HEK293 (cell line): Measurements from ENCODE around the gene GRM4.

Source experiments
- KLF8 ChIP-seq: fragments of 450-650 bp; formaldehyde crosslinking; IDR thresholded peaks from 2 replicates; pipeline ENCODE4 v1.5.1; 2016; ENCODE audit warnings: missing biosample characterization, missing genetic modification characterization
- OSR2 ChIP-seq: fragments of 450-650 bp; formaldehyde crosslinking; IDR thresholded peaks from 2 replicates; pipeline ENCODE4 v1.5.1; 2016; ENCODE audit warnings: missing biosample characterization, missing genetic modification characterization
- ZBTB20 ChIP-seq: fragments of 450-650 bp; formaldehyde crosslinking; IDR thresholded peaks from 2 replicates; pipeline ENCODE4 v1.5.1; 2016; ENCODE audit warnings: missing biosample characterization, missing genetic modification characterization
- ZBTB21 ChIP-seq: fragments of 450-650 bp; formaldehyde crosslinking; IDR thresholded peaks from 2 replicates; pipeline ENCODE4 v1.5.1; 2017; ENCODE audit warnings: missing biosample characterization, missing genetic modification characterization
- ZFHX2 ChIP-seq: fragments of 450-650 bp; formaldehyde crosslinking; conservative IDR thresholded peaks from 2 replicates; pipeline ENCODE4 v1.5.1; 2016; ENCODE audit warnings: missing biosample characterization, missing genetic modification characterization
- ZFP37 ChIP-seq: fragments of 450-650 bp; formaldehyde crosslinking; IDR thresholded peaks from 2 replicates; pipeline ENCODE4 v1.5.1; 2016; ENCODE audit warnings: missing biosample characterization, missing genetic modification characterization
- ZNF121 ChIP-seq: fragments of 450-650 bp; formaldehyde crosslinking; IDR thresholded peaks from 2 replicates; pipeline ENCODE4 v1.5.1; 2016; ENCODE audit warnings: missing biosample characterization, missing genetic modification characterization
- ZNF157 ChIP-seq: fragments of 450-650 bp; formaldehyde crosslinking; IDR thresholded peaks from 2 replicates; pipeline ENCODE4 v1.5.1; 2016; ENCODE audit warnings: missing biosample characterization, missing genetic modification characterization
- ZNF16 ChIP-seq: fragments of 450-650 bp; formaldehyde crosslinking; IDR thresholded peaks from 2 replicates; pipeline ENCODE4 v1.5.1; 2016; ENCODE audit warnings: low read depth, missing biosample characterization, missing genetic modification characterization
- ZNF202 ChIP-seq: fragments of 450-650 bp; formaldehyde crosslinking; IDR thresholded peaks from 2 replicates; pipeline ENCODE4 v1.5.1; 2016; ENCODE audit warnings: missing biosample characterization, missing genetic modification characterization, borderline replicate concordance
- ZNF214 ChIP-seq: fragments of 450-650 bp; formaldehyde crosslinking; IDR thresholded peaks from 2 replicates; pipeline ENCODE4 v1.5.1; 2017; ENCODE audit warnings: missing biosample characterization, mild to moderate bottlenecking, missing genetic modification characterization, borderline replicate concordance
- ZNF221 ChIP-seq: fragments of 450-650 bp; formaldehyde crosslinking; IDR thresholded peaks from 2 replicates; pipeline ENCODE4 v1.5.1; 2017; ENCODE audit warnings: missing biosample characterization, missing genetic modification characterization, borderline replicate concordance
- ZNF292 ChIP-seq: fragments of 450-650 bp; formaldehyde crosslinking; IDR thresholded peaks from 2 replicates; pipeline ENCODE4 v1.5.1; 2016; ENCODE audit warnings: low read depth, missing biosample characterization, missing genetic modification characterization, borderline replicate concordance
- ZNF366 ChIP-seq: fragments of 450-650 bp; formaldehyde crosslinking; conservative IDR thresholded peaks from 2 replicates; pipeline ENCODE4 v1.5.1; 2016; ENCODE audit warnings: missing biosample characterization, missing genetic modification characterization
- ZNF433 ChIP-seq: fragments of 450-650 bp; formaldehyde crosslinking; IDR thresholded peaks from 2 replicates; pipeline ENCODE4 v1.5.1; 2016; ENCODE audit warnings: missing biosample characterization, missing genetic modification characterization, low read depth
- ZNF624 ChIP-seq: fragments of 450-650 bp; formaldehyde crosslinking; IDR thresholded peaks from 2 replicates; pipeline ENCODE4 v1.5.1; 2017; ENCODE audit warnings: missing biosample characterization, missing genetic modification characterization
- ZNF660 ChIP-seq: fragments of 450-650 bp; IDR thresholded peaks from 2 replicates; pipeline ENCODE4 v1.5.1; 2018; ENCODE audit warnings: missing biosample characterization, mild to moderate bottlenecking, missing genetic modification characterization
- ZNF768 ChIP-seq: fragments of 450-650 bp; formaldehyde crosslinking; IDR thresholded peaks from 2 replicates; pipeline ENCODE4 v1.5.1; 2018; ENCODE audit warnings: missing biosample characterization, mild to moderate bottlenecking, missing genetic modification characterization
- ZNF777 ChIP-seq: fragments of 450-650 bp; formaldehyde crosslinking; IDR thresholded peaks from 2 replicates; pipeline ENCODE4 v1.5.1; 2017; ENCODE audit warnings: missing biosample characterization, missing genetic modification characterization, borderline replicate concordance
- ZNF785 ChIP-seq: fragments of 450-650 bp; formaldehyde crosslinking; IDR thresholded peaks from 2 replicates; pipeline ENCODE4 v1.5.1; 2016; ENCODE audit warnings: missing biosample characterization, missing genetic modification characterization
- ZXDB ChIP-seq: fragments of 450-650 bp; formaldehyde crosslinking; IDR thresholded peaks from 2 replicates; pipeline ENCODE4 v1.5.1; 2016; ENCODE audit warnings: missing biosample characterization, missing genetic modification characterization
- TF ChIP-seq, protein P1 (sequence below): fragments of 450-650 bp; formaldehyde crosslinking; IDR thresholded peaks from 2 replicates; pipeline ENCODE4 v1.5.1; 2016; ENCODE audit warnings: missing biosample characterization, missing genetic modification characterization
- TF ChIP-seq, protein P2 (sequence below): fragments of 450-650 bp; formaldehyde crosslinking; IDR thresholded peaks from 2 replicates; pipeline ENCODE4 v1.5.1; 2016; ENCODE audit warnings: missing biosample characterization, missing genetic modification characterization
- TF ChIP-seq, protein P3 (sequence below): fragments of 450-650 bp; formaldehyde crosslinking; IDR thresholded peaks from 2 replicates; pipeline ENCODE4 v1.5.1; 2016; ENCODE audit warnings: missing biosample characterization, missing genetic modification characterization
- TF ChIP-seq, protein P4 (sequence below): fragments of 450-650 bp; IDR thresholded peaks from 2 replicates; pipeline ENCODE4 v1.5.1; 2018; ENCODE audit warnings: missing biosample characterization, mild to moderate bottlenecking, missing genetic modification characterization
- TF ChIP-seq, protein P5 (sequence below): fragments of 450-650 bp; formaldehyde crosslinking; IDR thresholded peaks from 2 replicates; pipeline ENCODE4 v1.5.1; 2016; ENCODE audit warnings: missing biosample characterization, missing genetic modification characterization, low read depth
- TF ChIP-seq, protein P6 (sequence below): fragments of 450-650 bp; formaldehyde crosslinking; IDR thresholded peaks from 2 replicates; pipeline ENCODE4 v1.5.1; 2016; ENCODE audit warnings: missing biosample characterization, missing genetic modification characterization
- TF ChIP-seq, protein P7 (sequence below): fragments of 450-650 bp; formaldehyde crosslinking; IDR thresholded peaks from 2 replicates; pipeline ENCODE4 v1.5.1; 2016; ENCODE audit warnings: missing biosample characterization, missing genetic modification characterization
- TF ChIP-seq, protein P8 (sequence below): fragments of 450-650 bp; formaldehyde crosslinking; IDR thresholded peaks from 2 replicates; pipeline ENCODE4 v1.5.1; 2016; ENCODE audit warnings: missing biosample characterization, missing genetic modification characterization

Gene GRM4

DNA sequence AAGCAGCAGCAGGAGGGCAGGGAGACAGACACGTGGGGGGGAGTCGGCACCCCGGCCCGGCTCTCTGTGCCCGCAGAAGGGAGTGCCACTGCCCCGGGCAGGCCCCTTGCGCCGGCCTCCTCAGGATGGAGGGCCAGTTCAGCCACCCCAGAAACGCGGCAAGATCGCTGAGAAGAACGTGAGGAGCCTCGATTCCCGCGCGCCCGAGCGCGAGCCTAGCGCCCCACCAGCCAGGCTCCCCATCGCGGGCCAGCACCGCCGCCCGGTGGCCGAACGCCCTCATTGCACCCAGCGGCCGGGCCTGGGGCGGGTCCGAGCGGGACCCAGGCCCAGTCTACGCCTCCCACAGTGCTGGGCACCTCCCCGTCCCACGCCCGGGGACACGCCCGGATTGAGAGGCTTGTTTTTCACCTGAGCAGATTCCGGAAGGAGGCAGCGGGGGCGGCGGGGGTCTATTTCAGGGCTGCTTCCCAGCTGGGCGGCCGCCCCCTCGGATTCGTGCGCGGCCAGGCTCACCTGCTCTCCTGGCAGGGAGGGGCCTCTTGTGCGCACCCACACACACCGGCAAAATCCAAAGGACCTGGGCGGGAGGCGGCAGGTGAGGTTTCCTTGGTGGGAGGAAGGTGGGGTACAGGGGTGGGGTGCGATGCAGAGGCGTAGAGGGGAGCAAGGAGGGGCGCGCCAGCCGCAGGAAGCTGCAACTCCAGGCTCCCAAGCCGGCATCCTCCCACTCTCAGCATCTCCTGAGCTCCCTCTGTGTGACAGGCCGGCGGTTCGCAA lies 9.0 kb upstream of the GRM4 start (continued):
- TF ChIP-seq, protein P1, sequence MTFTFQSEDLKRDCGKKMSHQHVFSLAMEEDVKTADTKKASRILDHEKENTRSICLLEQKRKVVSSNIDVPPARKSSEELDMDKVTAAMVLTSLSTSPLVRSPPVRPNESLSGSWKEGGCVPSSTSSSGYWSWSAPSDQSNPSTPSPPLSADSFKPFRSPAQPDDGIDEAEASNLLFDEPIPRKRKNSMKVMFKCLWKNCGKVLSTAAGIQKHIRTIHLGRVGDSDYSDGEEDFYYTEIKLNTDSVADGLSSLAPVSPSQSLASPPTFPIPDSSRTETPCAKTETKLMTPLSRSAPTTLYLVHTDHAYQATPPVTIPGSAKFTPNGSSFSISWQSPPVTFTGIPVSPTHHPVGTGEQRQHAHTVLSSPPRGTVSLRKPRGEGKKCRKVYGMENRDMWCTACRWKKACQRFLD (tag by site-specific recombination) = no peak
- TF ChIP-seq ZNF624 (tag by site-specific recombination) (no peak), ZNF660 (peak; percentile 79), ZNF366 (peak; percentile 39), ZXDB (no peak), ZNF433 (tag by site-specific recombination) (no peak), ZNF785 (tag by site-specific recombination) (no peak), ZNF202 (tag by site-specific recombination) (no peak), ZNF221 (tag by site-specific recombination) (no peak), ZNF777 (tag by site-specific recombination) (peak; percentile 68; the same call in 1 of the 2 replicates), KLF8 (tag by site-specific recombination) (peak; percentile 61; the same call in 1 of the 2 replicates), ZNF157 (tag by site-specific recombination) (no peak), ZNF292 (tag by site-specific recombination) (no peak), ZBTB20 (tag by site-specific recombination) (no peak), ZNF768 (tag by site-specific recombination) (no peak), ZFHX2 (tag by site-specific recombination) (peak; percentile 94), OSR2 (tag by site-specific recombination) (no peak), ZBTB21 (tag by site-specific recombination) (no peak), ZNF121 (tag by site-specific recombination) (no peak), ZNF214 (tag by site-specific recombination) (no peak), ZNF16 (tag by site-specific recombination) (no peak), ZFP37 (no peak)
- TF ChIP-seq, protein P2, sequence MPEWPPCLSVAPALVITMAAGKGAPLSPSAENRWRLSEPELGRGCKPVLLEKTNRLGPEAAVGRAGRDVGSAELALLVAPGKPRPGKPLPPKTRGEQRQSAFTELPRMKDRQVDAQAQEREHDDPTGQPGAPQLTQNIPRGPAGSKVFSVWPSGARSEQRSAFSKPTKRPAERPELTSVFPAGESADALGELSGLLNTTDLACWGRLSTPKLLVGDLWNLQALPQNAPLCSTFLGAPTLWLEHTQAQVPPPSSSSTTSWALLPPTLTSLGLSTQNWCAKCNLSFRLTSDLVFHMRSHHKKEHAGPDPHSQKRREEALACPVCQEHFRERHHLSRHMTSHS = no peak
- TF ChIP-seq, protein P3, sequence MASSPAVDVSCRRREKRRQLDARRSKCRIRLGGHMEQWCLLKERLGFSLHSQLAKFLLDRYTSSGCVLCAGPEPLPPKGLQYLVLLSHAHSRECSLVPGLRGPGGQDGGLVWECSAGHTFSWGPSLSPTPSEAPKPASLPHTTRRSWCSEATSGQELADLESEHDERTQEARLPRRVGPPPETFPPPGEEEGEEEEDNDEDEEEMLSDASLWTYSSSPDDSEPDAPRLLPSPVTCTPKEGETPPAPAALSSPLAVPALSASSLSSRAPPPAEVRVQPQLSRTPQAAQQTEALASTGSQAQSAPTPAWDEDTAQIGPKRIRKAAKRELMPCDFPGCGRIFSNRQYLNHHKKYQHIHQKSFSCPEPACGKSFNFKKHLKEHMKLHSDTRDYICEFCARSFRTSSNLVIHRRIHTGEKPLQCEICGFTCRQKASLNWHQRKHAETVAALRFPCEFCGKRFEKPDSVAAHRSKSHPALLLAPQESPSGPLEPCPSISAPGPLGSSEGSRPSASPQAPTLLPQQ (tag by site-specific recombination) = 0 out of 2 replicates have a peak, but pooled peaks have one; percentile 49
- TF ChIP-seq, protein P4, sequence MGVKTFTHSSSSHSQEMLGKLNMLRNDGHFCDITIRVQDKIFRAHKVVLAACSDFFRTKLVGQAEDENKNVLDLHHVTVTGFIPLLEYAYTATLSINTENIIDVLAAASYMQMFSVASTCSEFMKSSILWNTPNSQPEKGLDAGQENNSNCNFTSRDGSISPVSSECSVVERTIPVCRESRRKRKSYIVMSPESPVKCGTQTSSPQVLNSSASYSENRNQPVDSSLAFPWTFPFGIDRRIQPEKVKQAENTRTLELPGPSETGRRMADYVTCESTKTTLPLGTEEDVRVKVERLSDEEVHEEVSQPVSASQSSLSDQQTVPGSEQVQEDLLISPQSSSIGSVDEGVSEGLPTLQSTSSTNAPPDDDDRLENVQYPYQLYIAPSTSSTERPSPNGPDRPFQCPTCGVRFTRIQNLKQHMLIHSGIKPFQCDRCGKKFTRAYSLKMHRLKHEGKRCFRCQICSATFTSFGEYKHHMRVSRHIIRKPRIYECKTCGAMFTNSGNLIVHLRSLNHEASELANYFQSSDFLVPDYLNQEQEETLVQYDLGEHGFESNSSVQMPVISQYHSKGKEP (tag by site-specific recombination) = no peak
- TF ChIP-seq, protein P5, sequence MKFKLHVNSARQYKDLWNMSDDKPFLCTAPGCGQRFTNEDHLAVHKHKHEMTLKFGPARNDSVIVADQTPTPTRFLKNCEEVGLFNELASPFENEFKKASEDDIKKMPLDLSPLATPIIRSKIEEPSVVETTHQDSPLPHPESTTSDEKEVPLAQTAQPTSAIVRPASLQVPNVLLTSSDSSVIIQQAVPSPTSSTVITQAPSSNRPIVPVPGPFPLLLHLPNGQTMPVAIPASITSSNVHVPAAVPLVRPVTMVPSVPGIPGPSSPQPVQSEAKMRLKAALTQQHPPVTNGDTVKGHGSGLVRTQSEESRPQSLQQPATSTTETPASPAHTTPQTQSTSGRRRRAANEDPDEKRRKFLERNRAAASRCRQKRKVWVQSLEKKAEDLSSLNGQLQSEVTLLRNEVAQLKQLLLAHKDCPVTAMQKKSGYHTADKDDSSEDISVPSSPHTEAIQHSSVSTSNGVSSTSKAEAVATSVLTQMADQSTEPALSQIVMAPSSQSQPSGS (tag by site-specific recombination) = no peak
- TF ChIP-seq, protein P6, sequence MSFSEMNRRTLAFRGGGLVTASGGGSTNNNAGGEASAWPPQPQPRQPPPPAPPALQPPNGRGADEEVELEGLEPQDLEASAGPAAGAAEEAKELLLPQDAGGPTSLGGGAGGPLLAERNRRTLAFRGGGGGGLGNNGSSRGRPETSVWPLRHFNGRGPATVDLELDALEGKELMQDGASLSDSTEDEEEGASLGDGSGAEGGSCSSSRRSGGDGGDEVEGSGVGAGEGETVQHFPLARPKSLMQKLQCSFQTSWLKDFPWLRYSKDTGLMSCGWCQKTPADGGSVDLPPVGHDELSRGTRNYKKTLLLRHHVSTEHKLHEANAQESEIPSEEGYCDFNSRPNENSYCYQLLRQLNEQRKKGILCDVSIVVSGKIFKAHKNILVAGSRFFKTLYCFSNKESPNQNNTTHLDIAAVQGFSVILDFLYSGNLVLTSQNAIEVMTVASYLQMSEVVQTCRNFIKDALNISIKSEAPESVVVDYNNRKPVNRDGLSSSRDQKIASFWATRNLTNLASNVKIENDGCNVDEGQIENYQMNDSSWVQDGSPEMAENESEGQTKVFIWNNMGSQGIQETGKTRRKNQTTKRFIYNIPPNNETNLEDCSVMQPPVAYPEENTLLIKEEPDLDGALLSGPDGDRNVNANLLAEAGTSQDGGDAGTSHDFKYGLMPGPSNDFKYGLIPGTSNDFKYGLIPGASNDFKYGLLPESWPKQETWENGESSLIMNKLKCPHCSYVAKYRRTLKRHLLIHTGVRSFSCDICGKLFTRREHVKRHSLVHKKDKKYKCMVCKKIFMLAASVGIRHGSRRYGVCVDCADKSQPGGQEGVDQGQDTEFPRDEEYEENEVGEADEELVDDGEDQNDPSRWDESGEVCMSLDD (tag by site-specific recombination) = peak; percentile 82; the same call in 1 of the 2 replicates
- TF ChIP-seq, protein P7, sequence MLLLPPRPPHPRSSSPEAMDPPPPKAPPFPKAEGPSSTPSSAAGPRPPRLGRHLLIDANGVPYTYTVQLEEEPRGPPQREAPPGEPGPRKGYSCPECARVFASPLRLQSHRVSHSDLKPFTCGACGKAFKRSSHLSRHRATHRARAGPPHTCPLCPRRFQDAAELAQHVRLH (tag by site-specific recombination) = no peak
- TF ChIP-seq, protein P8, sequence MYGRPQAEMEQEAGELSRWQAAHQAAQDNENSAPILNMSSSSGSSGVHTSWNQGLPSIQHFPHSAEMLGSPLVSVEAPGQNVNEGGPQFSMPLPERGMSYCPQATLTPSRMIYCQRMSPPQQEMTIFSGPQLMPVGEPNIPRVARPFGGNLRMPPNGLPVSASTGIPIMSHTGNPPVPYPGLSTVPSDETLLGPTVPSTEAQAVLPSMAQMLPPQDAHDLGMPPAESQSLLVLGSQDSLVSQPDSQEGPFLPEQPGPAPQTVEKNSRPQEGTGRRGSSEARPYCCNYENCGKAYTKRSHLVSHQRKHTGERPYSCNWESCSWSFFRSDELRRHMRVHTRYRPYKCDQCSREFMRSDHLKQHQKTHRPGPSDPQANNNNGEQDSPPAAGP (tag by site-specific recombination) = peak; percentile 61
